ENCODE measurements around the gene SNAPC1. TPM values are rescaled to one million over a fixed set of nuclear protein-coding genes. Genes with fewer than 3 reads are reported as not detected.

SNAPC1 gene
- total and polyA plus RNA-seq, 2 donors (not counting 3 experiments of a cell fraction or from before 2014, with no cell fraction given), result 12.7 to 14.3 TPM

DNA sequence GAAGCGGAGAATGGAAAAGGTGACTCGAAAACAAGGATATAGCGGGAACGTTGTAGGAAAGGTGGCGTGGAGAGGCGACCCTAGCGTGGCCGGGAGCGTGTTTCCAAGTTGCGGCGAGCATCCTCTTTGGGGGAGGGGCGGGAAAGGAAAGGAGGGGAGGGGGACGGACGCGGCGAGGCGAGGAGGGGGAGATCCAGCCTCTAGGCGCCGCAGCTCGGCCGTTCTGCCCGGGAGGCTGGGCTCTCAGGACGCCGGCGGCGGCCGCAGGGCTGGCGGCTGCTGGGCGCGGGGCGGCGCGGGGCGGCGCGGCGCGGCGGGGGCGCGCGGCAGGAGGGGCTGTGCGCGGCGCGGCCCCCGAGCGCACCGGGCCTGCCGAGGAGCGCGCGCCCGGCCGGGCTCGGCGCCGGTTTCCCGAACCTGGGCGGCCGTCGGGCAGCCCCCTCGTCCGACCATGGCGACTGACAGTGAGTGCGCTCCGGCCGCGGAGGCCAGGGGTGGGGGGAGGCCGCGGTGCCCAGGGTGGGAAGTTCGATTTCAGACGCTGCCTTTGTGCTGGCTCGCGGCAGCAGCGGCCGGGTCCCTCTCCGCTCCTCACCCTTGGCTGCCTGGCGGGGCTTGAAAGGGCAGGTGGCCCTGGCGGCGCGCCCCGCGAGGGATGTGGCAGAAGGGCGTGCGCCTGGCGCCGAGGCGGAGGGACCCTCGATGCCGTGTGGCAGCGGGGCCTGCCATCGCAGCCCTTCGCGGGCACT, 50.3 kb downstream of the SNAPC1 start, which contains the start of gene SYT16:
TSS of gene SYT16 (plus strand) at position 357 of the 749 bp plus-strand sequence.
- TF ChIP-seq JUN (IDR thresholded peaks at IDR 0.05; ENCODE audit: borderline replicate concordance, insufficient read depth, insufficient read length, low read depth) (no peak), GATA2 (IDR thresholded peaks at IDR 0.05; ENCODE audit: insufficient read depth, insufficient read length, low read depth, low read length) (no peak), EZH2 (IDR thresholded peaks at IDR 0.05; ENCODE audit: borderline replicate concordance, low read depth, low read length, severe bottlenecking) (no peak), POLR2A (IDR thresholded peaks at IDR 0.05; ENCODE audit: low read depth, low read length) (no peak), FOS (IDR thresholded peaks at IDR 0.05; ENCODE audit: borderline replicate concordance, insufficient read depth, low read length) (no peak), MYC (IDR thresholded peaks at IDR 0.05; ENCODE audit: low read depth, low read length) (no peak), POLR2AphosphoS5 (IDR thresholded peaks at IDR 0.05; ENCODE audit: insufficient read depth, low read depth, low read length) (no peak)
- TF ChIP-seq, protein P1, sequence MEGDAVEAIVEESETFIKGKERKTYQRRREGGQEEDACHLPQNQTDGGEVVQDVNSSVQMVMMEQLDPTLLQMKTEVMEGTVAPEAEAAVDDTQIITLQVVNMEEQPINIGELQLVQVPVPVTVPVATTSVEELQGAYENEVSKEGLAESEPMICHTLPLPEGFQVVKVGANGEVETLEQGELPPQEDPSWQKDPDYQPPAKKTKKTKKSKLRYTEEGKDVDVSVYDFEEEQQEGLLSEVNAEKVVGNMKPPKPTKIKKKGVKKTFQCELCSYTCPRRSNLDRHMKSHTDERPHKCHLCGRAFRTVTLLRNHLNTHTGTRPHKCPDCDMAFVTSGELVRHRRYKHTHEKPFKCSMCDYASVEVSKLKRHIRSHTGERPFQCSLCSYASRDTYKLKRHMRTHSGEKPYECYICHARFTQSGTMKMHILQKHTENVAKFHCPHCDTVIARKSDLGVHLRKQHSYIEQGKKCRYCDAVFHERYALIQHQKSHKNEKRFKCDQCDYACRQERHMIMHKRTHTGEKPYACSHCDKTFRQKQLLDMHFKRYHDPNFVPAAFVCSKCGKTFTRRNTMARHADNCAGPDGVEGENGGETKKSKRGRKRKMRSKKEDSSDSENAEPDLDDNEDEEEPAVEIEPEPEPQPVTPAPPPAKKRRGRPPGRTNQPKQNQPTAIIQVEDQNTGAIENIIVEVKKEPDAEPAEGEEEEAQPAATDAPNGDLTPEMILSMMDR (IDR thresholded peaks at IDR 0.05; ENCODE audit: extremely low read depth in 1 of 2, insufficient read depth in 1 of 2, low read depth in 1 of 2, low read length in 2 of 2), result no peak
- TF ChIP-seq, protein P2, sequence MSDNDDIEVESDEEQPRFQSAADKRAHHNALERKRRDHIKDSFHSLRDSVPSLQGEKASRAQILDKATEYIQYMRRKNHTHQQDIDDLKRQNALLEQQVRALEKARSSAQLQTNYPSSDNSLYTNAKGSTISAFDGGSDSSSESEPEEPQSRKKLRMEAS (IDR thresholded peaks at IDR 0.05; ENCODE audit: insufficient read depth, insufficient read length), result no peak

More for the DNA sequence above, 50.3 kb downstream of the SNAPC1 start, which contains the start of gene SYT16:
- H3K4me3 ChIP-seq (replicated peaks in 1 of 3; ENCODE audit: insufficient read depth in 1 of 3, low read depth in 1 of 3, low read length in 3 of 3), result peak within 1 kb of the TSS in 2 of 3 experiments; percentile 37 to 44
- no peaks in the 10 kb centered on the region for H3K36me3 ChIP-seq (ENCODE audit: control insufficient read depth in 2 of 2, extremely low read depth in 1 of 2, insufficient read depth in 2 of 2, low read length in 2 of 2)
- CTCF ChIA-PET, result no interaction called here
- H3K4me2 ChIP-seq (ENCODE audit: insufficient read depth, low read length), result peak within 1 kb of the TSS; percentile 69
- BruUV-seq (replicated peaks), result no TSS peak
- H3K9me1 ChIP-seq (replicated peaks; ENCODE audit: control insufficient read depth, extremely low read depth, insufficient read depth, low read length), result no peaks in the 10 kb centered on the region
- H4K20me1 ChIP-seq (replicated peaks; ENCODE audit: control insufficient read depth, extremely low read depth, insufficient read depth, low read length), result no peaks in the 10 kb centered on the region
- intact Hi-C loops (cut with micrococcal nuclease), result no loop called here
- POLR2A ChIA-PET, result no interaction called here
- H3K9me3 ChIP-seq (replicated peaks; ENCODE audit: control insufficient read depth, insufficient read depth, low read length), result no peaks in the 10 kb centered on the region
- peaks cover 18 to 34% of the 10 kb centered on the region in 2 experiments for H3K27me3 ChIP-seq (ENCODE audit: control insufficient read depth in 2 of 2, insufficient read depth in 2 of 2, low read length in 2 of 2)
- no peaks in the 10 kb centered on the region for H3K79me2 ChIP-seq (ENCODE audit: control insufficient read depth, insufficient read depth, low read length)
- DNase-seq (ENCODE audit: low read depth, low spot score) (peak; percentile 29), FAIRE-seq (no peak)
- peak within 1 kb of the TSS; percentile 33 for H3K9ac ChIP-seq (replicated peaks; ENCODE audit: extremely low read depth, insufficient read depth, low read length)
- dilution Hi-C loops (cut with MboI; ENCODE audit: extremely low pct_ligation_motif_present, low sequenced_read_pairs), result no loop called here
- H2AFZ ChIP-seq (ENCODE audit: low read depth, low read length), result peak within 1 kb of the TSS; percentile 85
- no peak within 1 kb of the TSS for H3K27ac ChIP-seq (ENCODE audit: insufficient read depth, low read depth, low read length)
- H3K4me1 ChIP-seq (ENCODE audit: control insufficient read depth, extremely low read depth, insufficient read depth, low read length), result peaks cover 3% of the 10 kb centered on the region

Data from endothelial cell of umbilical vein (primary cell).